Ovary (tissue), 9 donors: ENCODE data around the gene HDAC9. TPM values are rescaled to one million over a fixed set of nuclear protein-coding genes. Genes with fewer than 3 reads are reported as not detected.

Experiments
- DNase-seq, 5 donors: peaks; one replicate each; pipeline ENCODE4 v3.0.0-alpha.2; 2019 to 2020
- H3K27ac ChIP-seq, 2 donors: fragments of 200-600 bp; one replicate each; pipeline versions ENCODE4 v1.5.1 to v1.8.0; 2019 to 2022
- H3K27me3 ChIP-seq: fragments of 200-600 bp; one replicate; pipeline ENCODE4 v1.8.0; 2022
- H3K36me3 ChIP-seq: fragments of 200-600 bp; sonication (generic); one replicate; pipeline ENCODE4 v1.5.1; 2019
- H3K4me1 ChIP-seq: one replicate; pipeline ENCODE4 v1.8.1; 2013; ENCODE audit warnings: mild to moderate bottlenecking, moderate library complexity; ENCODE audit not compliant: insufficient read depth
- H3K4me3 ChIP-seq: fragments of 200-600 bp; sonication (generic); one replicate; pipeline ENCODE4 v1.5.1; 2017
- H3K9me3 ChIP-seq, 2 donors: fragments of 200-600 bp in 1 of 2; sonication (generic) in 1 of 2; one replicate each; pipeline versions ENCODE4 v1.5.1 to v1.8.1; 2013 to 2019; ENCODE audit warnings: mild to moderate bottlenecking in 1 of 2, moderate library complexity in 1 of 2
- CTCF ChIP-seq, 3 donors: fragments of 450-650 bp in 2 of 3; fragments of 200-600 bp in 1 of 3; IDR thresholded peaks; one replicate each; pipeline versions ENCODE4 v1.5.1 to v1.8.0; 2016 to 2022; ENCODE audit warnings: antibody characterized with exemption in 3 of 3, mild to moderate bottlenecking in 1 of 3
- EP300 ChIP-seq: sonication (generic); formaldehyde crosslinking; IDR thresholded peaks from one replicate; pipeline ENCODE4 v1.6.1; 2017; ENCODE audit warnings: antibody characterized with exemption
- POLR2A ChIP-seq: fragments of 450-650 bp; IDR thresholded peaks from one replicate; pipeline ENCODE4 v1.6.1; 2017; ENCODE audit warnings: antibody characterized with exemption, mild to moderate bottlenecking, moderate library complexity
- WGBS, 3 donors: extraction: QIAGEN DNeasy Blood & Tissue Kit in 1 of 3; methylation state at CpG; one replicate each; pipeline versions ENCODE4 v1.1.5 to v1.1.7; 2013 to 2017; 5-methylcytosine and 5-hydroxymethylcytosine counted together
- intact Hi-C, 4 donors: fragments of 100-400 bp; cut with DNase I; formaldehyde crosslinking; loops; one replicate each; pipeline versions ENCODE4 v1.11.0 to v1.15.1; 2022 to 2023
- polyA plus RNA-seq, 2 donors: library from polyadenylated mRNA; stranded (reverse); fragments of 200-250 nt in 1 of 2; fragments of 350-450 nt in 1 of 2; fragmentation: Illumina TruSeq in 1 of 2; extraction: RNeasy Lipid Tissue Mini Kit (QIAGEN cat#74804) in 1 of 2; gene quantifications; one replicate each; pipeline ENCODE4 v1.2.3, GENCODE V29; 2013 to 2014
- total RNA-seq, 7 donors: library from RNA; depleted of rRNA in 2 of 7; stranded (reverse); fragments of >200 nt in 2 of 7; fragmentation: NEBNext Ultra II Directional in 3 of 7; extraction: Animal tissue kit (Norgen Biotek cat#: 25700) in 3 of 7; gene quantifications; one replicate each; pipeline versions ENCODE4 v1.1.0 to v1.2.4, GENCODE V29; 2016 to 2023
- donor health status: DM: no; HTN: no; CAD: no; lungs with moderate emphysema.
- donor health status: DM: no; HTN: no; CAD: no.
- donor health status: Bipolar disorder and iron deficiency.
- donor health status: DM: yes; HTN: yes; CAD: no.
- donor health status: DM: no; HTN: no; CAD: no.
- donor health status: DM: yes; HTN: yes; CAD: no.

The HDAC9 gene
- total and polyA plus RNA-seq, 9 donors, result 1.7 to 22.3 (median 6.0) TPM

- Histone ChIP-seq H3K27ac (no peak overlapping the region), H3K36me3 (no peaks in the 10 kb centered on the region), H3K4me1 (no peaks in the 10 kb centered on the region), H3K9me3 (no peaks in the 10 kb centered on the region), H3K4me3 (no peak overlapping the region), H3K27me3 (no peaks in the 10 kb centered on the region)
- TF ChIP-seq EP300 (no peak), CTCF (IDR thresholded peaks at IDR 0.05) (no peak), POLR2A (no peak)
- no peak for DNase-seq
- 86 to 95% (median 91%) methylated on average over 5 of the region's 5 CpGs for WGBS, 3 donors
- intact Hi-C loops, result no loop called here
Measured at GRCh38 chr7:18786196-18786727, 290.7 kb downstream of the HDAC9 start.

- Histone ChIP-seq H3K27ac (no peak overlapping the region), H3K36me3 (no peaks in the 10 kb centered on the region), H3K27me3 (no peaks in the 10 kb centered on the region), H3K9me3 (no peaks in the 10 kb centered on the region), H3K4me1 (no peaks in the 10 kb centered on the region), H3K4me3 (no peak overlapping the region)
- DNase-seq, result no peak
- intact Hi-C loops, result no loop called here
- TF ChIP-seq POLR2A (no peak), CTCF (IDR thresholded peaks at IDR 0.05) (no peak), EP300 (no peak)
- WGBS, 3 donors, result 83 to 94% (median 84%) methylated on average over 2 of the region's 2 CpGs
Measured at GRCh38 chr7:18786796-18787195, 291.2 kb downstream of the HDAC9 start.

GRCh38 chr7:18788026-18788425 lies 292.5 kb downstream of the HDAC9 start:
- WGBS, 3 donors, result 49 to 55% (median 51%) methylated on average over 2 of the region's 2 CpGs
- Histone ChIP-seq H3K27me3 (no peaks in the 10 kb centered on the region), H3K36me3 (no peaks in the 10 kb centered on the region), H3K27ac (no peak overlapping the region), H3K4me3 (no peak overlapping the region), H3K9me3 (no peaks in the 10 kb centered on the region), H3K4me1 (no peaks in the 10 kb centered on the region)
- no peak for DNase-seq
- intact Hi-C loops, result no loop called here
- TF ChIP-seq EP300, result no peak
- TF ChIP-seq POLR2A, result no peak
- no peak for TF ChIP-seq CTCF (IDR thresholded peaks at IDR 0.05)

- WGBS, 3 donors, result 81 to 86% (median 84%) methylated on average over 13 of the region's 13 CpGs
- no peak overlapping the region for H3K27ac ChIP-seq
Measured at GRCh38 chr7:18792871-18793595, 297.5 kb downstream of the HDAC9 start.

More at GRCh38 chr7:18792871-18793595, 297.5 kb downstream of the HDAC9 start:
- H3K9me3 ChIP-seq, result no peaks in the 10 kb centered on the region
- no peak overlapping the region for H3K4me3 ChIP-seq
- no peak for TF ChIP-seq EP300
- TF ChIP-seq CTCF (IDR thresholded peaks at IDR 0.05), result no peak
- TF ChIP-seq POLR2A, result no peak
- H3K27me3 ChIP-seq, result no peaks in the 10 kb centered on the region
- no peak for DNase-seq
- intact Hi-C loops, result no loop called here
- no peaks in the 10 kb centered on the region for H3K36me3 ChIP-seq
- H3K4me1 ChIP-seq, result no peaks in the 10 kb centered on the region
